ENCODE results near the gene SLC19A1.
"Not testable (repeated sequence)": the region's sequence is repeated elsewhere in the genome, so short reads cannot be mapped to it uniquely, and the experiment has no call there.

The SLC19A1 gene

GRCh38 chr21:45576838-45577737 lies 34.8 kb upstream of the SLC19A1 start:
- no peak for DNase-seq

- no peak for DNase-seq
Measured at GRCh38 chr21:45575993-45576837, 34.0 kb upstream of the SLC19A1 start.

GRCh38 chr21:45575304-45575992 lies 33.2 kb upstream of the SLC19A1 start:
- no peak for DNase-seq

GRCh38 chr21:45574691-45575090 lies 32.5 kb upstream of the SLC19A1 start:
- DNase-seq: no peak

GRCh38 chr21:45574081-45574501 lies 31.9 kb upstream of the SLC19A1 start:
- DNase-seq: no peak

GRCh38 chr21:45573452-45574035 lies 31.3 kb upstream of the SLC19A1 start:
- no peak for DNase-seq

- no peak for DNase-seq
Measured at GRCh38 chr21:45572783-45573451, 30.7 kb upstream of the SLC19A1 start.

- no peak for DNase-seq
Measured at GRCh38 chr21:45572231-45572630, 30.0 kb upstream of the SLC19A1 start.

GRCh38 chr21:45571641-45572040 lies 29.4 kb upstream of the SLC19A1 start:
- no peak for DNase-seq

GRCh38 chr21:45570826-45571601 lies 28.8 kb upstream of the SLC19A1 start:
- no peak for DNase-seq

- no peak for DNase-seq
Measured at GRCh38 chr21:45570071-45570470, 27.8 kb upstream of the SLC19A1 start.

GRCh38 chr21:45568383-45568782 lies 26.1 kb upstream of the SLC19A1 start:
- no peak for DNase-seq

- DNase-seq: not testable (repeated sequence)
Measured at GRCh38 chr21:45564137-45564536, 21.9 kb upstream of the SLC19A1 start.

GRCh38 chr21:45562965-45563364 lies 20.7 kb upstream of the SLC19A1 start:
- no peak for DNase-seq

- no peak for DNase-seq
Measured at GRCh38 chr21:45562402-45562801, 20.2 kb upstream of the SLC19A1 start.

- not testable (repeated sequence) for DNase-seq
Measured at GRCh38 chr21:45561241-45561640, 19.0 kb upstream of the SLC19A1 start.

GRCh38 chr21:45560106-45561021 lies 18.1 kb upstream of the SLC19A1 start:
- no peak for DNase-seq

GRCh38 chr21:45559216-45560105 lies 17.2 kb upstream of the SLC19A1 start:
- DNase-seq: no peak

- no peak for DNase-seq
Measured at GRCh38 chr21:45558044-45558721, 15.9 kb upstream of the SLC19A1 start.
